SKM-1 treated with dmso at 0.1 percent for 144 hours (cell line): ENCODE results near the gene HEPH.
"Not testable (repeated sequence)": the region's sequence is repeated elsewhere in the genome, so short reads cannot be mapped to it uniquely, and the experiment has no call there.

Source experiments
- DNase-seq: peaks from one replicate; lab custom pipeline; 2025; ENCODE audit not compliant: unreplicated experiment; lab: John Stamatoyannopoulos, UW

Gene HEPH

GRCh38 chrX:66163849-66164411, at the start of gene HEPH:
TSS of gene HEPH (plus strand) at chrX:66164247. CDS start at chrX:66170571, 6,324 bp downstream.
- no peak for DNase-seq

DNA sequence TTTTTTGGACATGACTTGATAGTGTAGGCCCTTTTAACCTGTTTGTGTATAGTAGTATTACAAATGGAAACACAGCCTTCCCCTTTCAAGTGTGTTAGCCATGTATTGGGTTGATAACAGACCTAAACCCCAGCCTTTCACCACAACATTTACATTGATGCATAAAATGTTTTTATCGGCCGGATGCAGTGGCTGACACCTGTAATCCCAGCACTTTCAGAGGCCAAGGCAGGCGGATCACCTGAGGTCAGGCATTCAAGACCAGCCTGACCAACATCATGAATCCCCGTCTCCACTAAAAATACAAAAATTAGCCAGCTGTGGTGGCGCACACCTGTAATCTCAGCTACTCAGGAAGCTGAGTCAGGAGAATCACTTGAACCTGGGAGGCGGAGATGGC, 45.3 kb upstream of the HEPH start:
- DNase-seq: not testable (repeated sequence)

- DNase-seq: not testable (repeated sequence)
Measured at GRCh38 chrX:66121354-66121753, 42.7 kb upstream of the HEPH start.

DNA sequence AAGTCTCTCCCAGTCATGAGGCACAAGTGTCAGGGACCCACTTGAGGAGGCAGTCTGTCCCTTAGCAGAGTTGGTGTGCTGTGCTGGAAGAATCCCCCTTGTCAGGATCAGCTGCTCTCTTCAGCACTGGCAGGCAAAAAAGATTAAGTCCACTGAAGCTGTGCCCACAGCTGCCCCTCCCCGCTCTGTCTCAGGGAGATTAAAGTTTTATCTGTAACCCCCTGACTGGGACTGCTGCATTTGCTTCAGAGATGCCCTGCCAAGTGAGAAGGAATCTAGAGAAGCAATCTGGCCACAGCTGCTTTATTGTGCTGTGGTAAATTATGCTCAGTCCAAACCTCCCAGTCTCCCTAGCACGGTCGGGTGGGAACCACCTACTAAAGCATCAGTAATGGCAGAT, 37.4 kb upstream of the HEPH start:
- no peak for DNase-seq

- DNase-seq: no peak
Measured at GRCh38 chrX:66130469-66130868, 33.6 kb upstream of the HEPH start.

DNA sequence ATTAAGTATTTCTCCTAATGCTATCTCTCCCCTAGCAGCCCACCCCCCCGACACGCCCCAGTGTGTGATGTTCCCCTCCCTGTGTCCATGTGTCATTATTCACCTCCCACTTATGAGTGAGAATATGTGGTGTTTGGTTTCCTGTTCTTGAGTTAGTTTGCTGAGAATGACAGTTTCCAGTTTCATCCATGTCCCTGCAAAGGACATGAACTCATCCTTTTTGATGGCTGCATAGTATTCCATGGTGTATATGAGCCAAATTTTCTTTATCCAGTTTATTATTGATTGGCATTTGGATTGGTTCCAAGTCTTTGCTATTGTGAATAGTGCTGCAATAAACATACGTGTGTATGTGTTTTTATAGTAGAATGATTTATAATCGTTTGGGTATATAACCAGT, 28.8 kb upstream of the HEPH start:
- DNase-seq: not testable (repeated sequence)

- no peak for DNase-seq
Measured at GRCh38 chrX:66142351-66142750, 21.7 kb upstream of the HEPH start.

DNA sequence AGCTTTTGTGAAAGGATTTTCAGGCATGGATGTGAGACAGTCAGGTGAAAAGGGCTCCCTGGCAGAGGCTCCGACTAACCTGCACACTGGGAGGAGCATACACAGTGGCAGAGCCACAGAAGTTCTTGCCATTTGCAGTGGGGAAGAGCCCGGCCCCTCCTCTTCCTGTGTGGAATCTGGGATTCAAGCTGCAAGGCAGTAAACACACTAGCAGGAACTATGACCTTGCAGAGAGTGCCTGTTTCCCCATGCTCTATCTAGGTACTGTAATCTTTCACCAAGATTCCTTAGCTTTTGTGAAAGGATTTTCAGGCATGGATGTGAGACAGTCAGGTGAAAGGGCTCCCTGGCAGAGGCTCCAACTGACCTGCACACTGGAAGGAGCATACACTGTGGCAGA, 19.8 kb upstream of the HEPH start:
- DNase-seq: no peak

DNA sequence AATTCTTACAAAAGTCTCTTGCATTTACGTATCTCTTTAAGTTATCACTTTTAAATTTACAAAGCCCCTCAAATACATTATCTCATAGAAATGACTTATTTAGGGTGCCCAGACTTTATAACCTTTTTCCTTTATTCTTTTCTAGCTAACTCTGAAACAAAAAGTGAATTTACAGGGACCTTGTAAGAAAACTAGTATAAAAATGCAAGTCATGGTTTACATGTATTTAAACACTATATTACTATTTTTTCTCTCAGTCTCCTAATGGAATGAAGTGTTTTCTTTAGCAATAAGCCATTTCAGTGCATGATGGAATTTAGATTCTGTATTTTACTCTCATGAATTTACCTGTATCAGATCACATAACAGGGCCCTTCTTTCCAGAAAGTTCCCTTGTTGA, 14.5 kb upstream of the HEPH start:
- DNase-seq: no peak

GRCh38 chrX:66150163-66150562, 13.9 kb upstream of the HEPH start:
- DNase-seq: no peak

- DNase-seq: no peak
Measured at GRCh38 chrX:66162331-66162822, 1.7 kb upstream of the HEPH start.

- no peak for DNase-seq
Measured at GRCh38 chrX:66163447-66163846, 600 bp upstream of the HEPH start.

DNA sequence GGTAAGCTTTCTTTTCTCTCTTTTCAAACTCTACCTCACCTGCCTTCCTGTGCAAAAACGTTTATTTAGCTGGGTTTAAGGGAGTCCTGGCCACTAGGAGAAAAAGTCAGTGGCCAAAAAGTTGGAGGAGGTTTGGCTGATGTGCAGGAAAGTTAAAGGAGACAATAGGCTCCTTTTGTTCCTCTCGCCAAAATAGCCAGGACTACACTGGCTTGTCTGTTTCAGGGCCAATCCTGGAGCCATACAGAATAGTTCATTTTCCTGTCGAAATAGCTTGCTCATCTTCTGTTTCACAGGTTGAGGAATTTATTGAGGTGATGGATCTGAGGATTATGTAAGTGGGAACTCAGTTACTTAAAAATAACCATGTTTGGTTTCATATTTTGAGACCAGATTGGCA, 423 bp downstream of the HEPH start:
- DNase-seq: no peak

GRCh38 chrX:66164931-66165330, 884 bp downstream of the HEPH start:
- no peak for DNase-seq

- DNase-seq: no peak
Measured at GRCh38 chrX:66166671-66167070, 2.6 kb downstream of the HEPH start.

DNA sequence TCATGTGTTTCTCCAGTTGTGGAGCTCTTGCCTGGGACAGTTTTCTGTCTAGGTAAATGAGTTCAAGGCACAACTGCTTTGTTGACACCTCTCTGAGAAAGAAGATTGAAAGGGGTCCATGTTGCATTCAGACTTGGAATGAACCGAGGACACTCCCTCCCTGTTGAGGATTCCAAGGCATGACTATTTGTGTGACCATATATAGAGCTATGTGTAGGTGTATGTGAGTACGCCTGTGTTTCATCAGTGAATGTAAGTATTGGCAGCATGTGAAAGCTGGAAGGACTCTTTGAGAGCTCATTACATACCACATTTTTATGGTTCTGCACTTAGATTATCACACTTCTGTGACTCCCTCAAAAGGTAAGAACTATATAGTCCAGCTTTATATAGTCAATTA, 3.4 kb downstream of the HEPH start:
- no peak for DNase-seq

DNA sequence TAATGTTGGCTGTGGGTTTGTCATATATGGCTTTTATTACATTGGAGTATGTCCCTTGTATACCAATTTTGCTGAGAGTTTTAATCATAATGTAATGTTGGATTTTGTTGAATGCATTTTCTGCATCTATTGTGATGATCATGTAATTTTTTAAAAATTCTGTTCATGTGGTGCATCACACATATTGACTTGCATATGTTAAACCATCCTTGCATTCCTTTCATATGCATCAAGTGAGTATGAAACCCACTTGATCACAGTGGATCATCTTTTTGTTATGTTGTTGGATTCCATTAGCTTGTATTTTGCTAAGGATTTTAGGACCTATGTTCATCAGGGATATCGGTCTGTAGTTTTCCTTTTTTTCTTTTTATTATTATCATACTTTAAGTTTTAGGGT, 12.1 kb downstream of the HEPH start:
- no peak for DNase-seq

- DNase-seq: peak; percentile 25
Measured at GRCh38 chrX:66191563-66191962, 27.5 kb downstream of the HEPH start.

DNA sequence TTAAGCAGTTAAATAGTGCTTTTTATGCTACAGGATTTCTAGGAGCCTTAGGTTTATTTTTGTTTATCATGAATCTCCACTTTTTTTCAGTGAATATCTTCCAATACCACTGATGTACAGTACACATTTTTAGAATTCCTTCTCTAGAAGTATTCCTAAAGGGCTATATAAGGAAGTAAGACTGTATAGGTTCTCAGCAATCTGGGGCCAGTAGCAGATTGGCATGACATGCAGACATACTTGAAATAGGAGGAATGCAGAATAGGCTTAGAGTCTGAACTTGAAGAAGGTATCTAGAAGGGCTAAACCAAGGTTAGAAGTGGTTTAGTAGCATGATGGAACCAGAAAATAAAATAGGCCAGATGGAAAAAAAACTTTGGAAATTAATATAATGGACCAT, 29.8 kb downstream of the HEPH start:
- no peak for DNase-seq

DNA sequence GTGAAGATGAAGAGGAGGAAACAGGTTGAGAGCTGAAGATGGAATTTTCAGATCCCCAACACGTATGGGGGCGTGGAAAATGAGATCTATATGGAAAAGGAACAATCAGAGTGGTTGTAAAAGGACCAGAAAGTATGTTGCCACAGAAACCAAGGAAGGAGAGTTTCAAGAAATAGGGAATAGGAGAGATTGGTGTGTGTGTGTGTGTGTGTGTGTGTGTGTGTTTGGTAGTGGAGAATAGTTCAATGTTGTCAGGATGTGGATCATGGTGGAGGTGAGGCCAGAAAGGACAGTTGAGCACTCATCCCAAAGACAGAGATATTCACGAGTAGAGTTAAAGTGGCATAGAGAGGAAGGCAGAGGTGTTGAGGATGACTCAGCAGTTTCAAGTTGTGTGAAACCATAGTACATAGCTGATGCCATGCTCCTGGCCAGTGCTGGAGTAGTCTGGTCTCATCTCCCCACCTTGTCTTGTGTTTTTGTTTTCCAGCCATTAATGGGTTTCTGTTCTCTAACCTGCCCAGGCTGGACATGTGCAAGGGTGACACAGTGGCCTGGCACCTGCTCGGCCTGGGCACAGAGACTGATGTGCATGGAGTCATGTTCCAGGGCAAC, 36.1 kb downstream of the HEPH start:
- DNase-seq: no peak

GRCh38 chrX:66200855-66201795, 37.1 kb downstream of the HEPH start:
- DNase-seq: no peak

DNA sequence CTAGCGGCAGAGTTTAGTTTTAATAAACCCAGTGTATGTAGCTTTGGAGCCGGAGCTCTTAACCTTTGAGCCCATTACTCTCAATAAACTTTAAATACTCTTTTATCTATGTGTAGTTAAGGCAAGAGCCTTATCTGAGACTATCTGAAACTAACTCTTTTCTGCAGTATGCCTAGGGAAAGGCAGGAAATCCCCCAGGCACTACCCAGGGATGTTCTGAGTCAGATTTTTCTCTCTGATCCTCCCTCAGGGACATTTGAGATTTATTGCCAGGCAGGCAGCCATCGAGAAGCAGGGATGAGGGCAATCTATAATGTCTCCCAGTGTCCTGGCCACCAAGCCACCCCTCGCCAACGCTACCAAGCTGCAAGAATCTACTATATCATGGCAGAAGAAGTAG, 39.1 kb downstream of the HEPH start:
- no peak for DNase-seq
